HG03457 (cell line): ENCODE measurements around the gene TMEM185B.
"Not testable (repeated sequence)": the region's sequence is repeated elsewhere in the genome, so short reads cannot be mapped to it uniquely, and the experiment has no call there.

Source experiments
- ATAC-seq: cut with Tn5 transposase; IDR thresholded peaks from one replicate; pipeline ENCODE4 v1.9.1; 2021; ENCODE audit warnings: moderate number of reproducible peaks; ENCODE audit not compliant: unreplicated experiment

Gene TMEM185B

GRCh38 chr2:120209427-120210269, 13.6 kb downstream of the TMEM185B start:
- ATAC-seq: no peak

- no peak for ATAC-seq
Observed at GRCh38 chr2:120208381-120209353, 14.5 kb downstream of the TMEM185B start.

GRCh38 chr2:120206022-120206581, 17.1 kb downstream of the TMEM185B start:
- ATAC-seq: no peak

- ATAC-seq: no peak
Observed at GRCh38 chr2:120204945-120205670, 18.1 kb downstream of the TMEM185B start.

- ATAC-seq: no peak
Observed at GRCh38 chr2:120204417-120204816, 18.8 kb downstream of the TMEM185B start.

- ATAC-seq: no peak
Observed at GRCh38 chr2:120204022-120204405, 19.2 kb downstream of the TMEM185B start.

GRCh38 chr2:120203251-120204021, 19.8 kb downstream of the TMEM185B start:
- no peak for ATAC-seq

- ATAC-seq: not testable (repeated sequence)
Observed at GRCh38 chr2:120199817-120200459, 23.3 kb downstream of the TMEM185B start.

- ATAC-seq: no peak
Observed at GRCh38 chr2:120195553-120195952, 27.6 kb downstream of the TMEM185B start.

- no peak for ATAC-seq
Observed at GRCh38 chr2:120192280-120192679, 30.9 kb downstream of the TMEM185B start.

- ATAC-seq: no peak
Observed at GRCh38 chr2:120189189-120189588, 34.0 kb downstream of the TMEM185B start.

- no peak for ATAC-seq
Observed at GRCh38 chr2:120182019-120182560, 41.1 kb downstream of the TMEM185B start.

GRCh38 chr2:120180066-120180465, 43.1 kb downstream of the TMEM185B start:
- no peak for ATAC-seq

GRCh38 chr2:120179396-120179795, 43.8 kb downstream of the TMEM185B start:
- no peak for ATAC-seq

GRCh38 chr2:120177973-120178372, 45.2 kb downstream of the TMEM185B start:
- ATAC-seq: no peak

- peak; percentile 95 for ATAC-seq
Observed at GRCh38 chr2:120177001-120177621, 46.1 kb downstream of the TMEM185B start.

GRCh38 chr2:120176526-120176925, 46.7 kb downstream of the TMEM185B start:
- ATAC-seq: no peak

GRCh38 chr2:120174963-120175581, 48.1 kb downstream of the TMEM185B start:
- no peak for ATAC-seq
